Measurements from ENCODE around the gene MCRIP1. TPM values are rescaled to one million over a fixed set of nuclear protein-coding genes. Genes with fewer than 3 reads are reported as not detected.
A peak's percentile ranks its signal among the peaks of the same experiment; 100 is the strongest.

MCRIP1 gene
- 10 to 100 TPM; 41.1 to 65.3 (median 53.1) TPM for total RNA-seq
- 10 to 100 TPM; 44.5 to 59.0 TPM for polyA plus RNA-seq
- total RNA-seq, result 23.6 reads per million, percentile 54 among the genes with 10 or more reads in this experiment

GRCh38 chr17:81833160-81833920, at the start of gene MCRIP1:
Gene MCRIP1 (minus strand): TSS chr17:81833291. CDS start chr17:81824506, 8,785 bp downstream.
- peak within 1 kb of the TSS; percentile 82 for H3K4me3 ChIP-seq (ENCODE audit: low read length)
- no peaks in the 10 kb centered on the region for H3K36me3 Mint-ChIP-seq
- peak within 1 kb of the TSS; percentile 81 to 97 (median 91) for H3K27ac Mint-ChIP-seq
- no peaks in the 10 kb centered on the region for H3K36me3 ChIP-seq (ENCODE audit: control insufficient read depth in 2 of 3, insufficient read depth in 3 of 3, low read length in 3 of 3)
- no peaks in the 10 kb centered on the region for H3K27me3 Mint-ChIP-seq
- no peaks in the 10 kb centered on the region for H3K9me3 ChIP-seq (ENCODE audit: control insufficient read depth in 2 of 3, low read length in 3 of 3)
- peaks cover 0 to 3% (median 0%) of the 10 kb centered on the region in 11 donors for H3K9me3 Mint-ChIP-seq
- peak within 1 kb of the TSS; percentile 75 to 96 (median 92) for H3K4me3 Mint-ChIP-seq
- H3K4me1 Mint-ChIP-seq, result peaks cover 11 to 27% (median 19%) of the 10 kb centered on the region in 7 donors
- ChIA-PET CTCF (no interaction called here), POLR2A (interaction anchor here (0.7 to 2.2 kb wide), 7 partner anchors 10 to 896 kb away, joined by 3 to 8 read pairs (median 5); partner anchors contain the start of gene MRPL12)
- H3K27ac ChIP-seq (ENCODE audit: low read depth, low read length), result peak within 1 kb of the TSS; percentile 91
- peak; percentile 87 to 100 (median 91) for DNase-seq
- no peaks in the 10 kb centered on the region for H3K27me3 ChIP-seq (ENCODE audit: control insufficient read depth in 2 of 2, insufficient read depth in 2 of 2, low read length in 2 of 2)
- H3K4me1 ChIP-seq (ENCODE audit: control insufficient read depth in 2 of 2, insufficient read depth in 2 of 2, low read length in 2 of 2), result peaks cover 13 to 16% of the 10 kb centered on the region in 2 donors
- ATAC-seq, result peak; percentile 84
- intact Hi-C loops (cut with micrococcal nuclease), result loop anchor here (1.0 to 5.0 kb wide), 7 partner anchors 27 to 197 kb away; partner anchors contain the start of genes CENPX (in 2 of the 2), LRRC45 (in 2 of the 2), MRPL12 (in 2 of the 2) and P4HB (in 2 of the 2)

- peaks cover 0 to 11% (median 8%) of the 10 kb centered on the region in 7 donors for H3K4me1 Mint-ChIP-seq
- DNase-seq (no peak), ATAC-seq (no peak)
- peak overlapping the region in 1 of 9 donors; percentile 11 for H3K27ac Mint-ChIP-seq
- H3K4me3 Mint-ChIP-seq, result no peak overlapping the region
- Histone ChIP-seq H3K27ac (ENCODE audit: low read depth, low read length) (no peak overlapping the region), H3K36me3 (ENCODE audit: control insufficient read depth in 2 of 3, insufficient read depth in 3 of 3, low read length in 3 of 3) (peaks cover 0 to 23% (median 3%) of the 10 kb centered on the region in 3 experiments), H3K9me3 (ENCODE audit: control insufficient read depth in 2 of 3, low read length in 3 of 3) (no peaks in the 10 kb centered on the region), H3K27me3 (ENCODE audit: control insufficient read depth in 2 of 2, insufficient read depth in 2 of 2, low read length in 2 of 2) (no peaks in the 10 kb centered on the region), H3K4me1 (ENCODE audit: control insufficient read depth in 2 of 2, insufficient read depth in 2 of 2, low read length in 2 of 2) (no peaks in the 10 kb centered on the region), H3K4me3 (ENCODE audit: low read length) (no peak overlapping the region)
- intact Hi-C loops (cut with micrococcal nuclease), result no loop called here
- H3K36me3 Mint-ChIP-seq, result peaks cover 0 to 26% (median 4%) of the 10 kb centered on the region in 5 donors
- no peaks in the 10 kb centered on the region for H3K27me3 Mint-ChIP-seq
- no peaks in the 10 kb centered on the region for H3K9me3 Mint-ChIP-seq
- POLR2A ChIA-PET, result interaction anchor here (0.8 to 0.9 kb wide), 3 partner anchors 9 to 17 kb away, joined by 3 to 4 read pairs (median 3); no protein-coding TSS in a partner anchor
- CTCF ChIA-PET, result interaction anchor here (0.5 to 0.7 kb wide), 2 partner anchors 356 to 890 kb away, joined by 3 read pairs; no protein-coding TSS in a partner anchor
Measured at GRCh38 chr17:81879121-81879520, 46.0 kb upstream of the MCRIP1 start.

GRCh38 chr17:81878294-81878693, 45.2 kb upstream of the MCRIP1 start:
- no peaks in the 10 kb centered on the region for H3K27me3 Mint-ChIP-seq
- Histone ChIP-seq H3K9me3 (ENCODE audit: control insufficient read depth in 2 of 3, low read length in 3 of 3) (no peaks in the 10 kb centered on the region), H3K36me3 (ENCODE audit: control insufficient read depth in 2 of 3, insufficient read depth in 3 of 3, low read length in 3 of 3) (peaks cover 0 to 19% (median 3%) of the 10 kb centered on the region in 3 experiments), H3K27ac (ENCODE audit: low read depth, low read length) (no peak overlapping the region), H3K4me3 (ENCODE audit: low read length) (no peak overlapping the region), H3K4me1 (ENCODE audit: control insufficient read depth in 2 of 2, insufficient read depth in 2 of 2, low read length in 2 of 2) (peaks cover 0 to 6% of the 10 kb centered on the region in 2 donors), H3K27me3 (ENCODE audit: control insufficient read depth in 2 of 2, insufficient read depth in 2 of 2, low read length in 2 of 2) (no peaks in the 10 kb centered on the region)
- H3K27ac Mint-ChIP-seq, result no peak overlapping the region
- DNase-seq (no peak), ATAC-seq (no peak)
- H3K4me3 Mint-ChIP-seq, result no peak overlapping the region
- no peaks in the 10 kb centered on the region for H3K9me3 Mint-ChIP-seq
- ChIA-PET CTCF (no interaction called here), POLR2A (interaction anchor here (1.1 kb wide), 1 partner anchor 13 kb away, joined by 3 read pairs; the partner anchor contains the start of genes ALYREF and ANAPC11)
- intact Hi-C loops (cut with micrococcal nuclease), result no loop called here
- H3K36me3 Mint-ChIP-seq, result peaks cover 0 to 26% (median 4%) of the 10 kb centered on the region in 5 donors
- peaks cover 0 to 16% (median 10%) of the 10 kb centered on the region in 7 donors for H3K4me1 Mint-ChIP-seq

- no peak overlapping the region for H3K27ac ChIP-seq (ENCODE audit: low read depth, low read length)
- DNase-seq, result no peak
- H3K27me3 ChIP-seq (ENCODE audit: control insufficient read depth in 2 of 2, insufficient read depth in 2 of 2, low read length in 2 of 2), result no peaks in the 10 kb centered on the region
- Mint-ChIP-seq H3K4me3 (peak overlapping the region in 1 of 10 donors; percentile 51), H3K27ac (peak overlapping the region in 3 of 9 donors; percentile 36 to 64 (median 44)), H3K36me3 (peaks cover 0 to 23% (median 4%) of the 10 kb centered on the region in 5 donors), H3K9me3 (no peaks in the 10 kb centered on the region), H3K4me1 (peaks cover 2 to 23% (median 17%) of the 10 kb centered on the region in 7 donors), H3K27me3 (no peaks in the 10 kb centered on the region)
- no peaks in the 10 kb centered on the region for H3K9me3 ChIP-seq (ENCODE audit: control insufficient read depth in 2 of 3, low read length in 3 of 3)
- CTCF ChIA-PET, result no interaction called here
- H3K36me3 ChIP-seq (ENCODE audit: control insufficient read depth in 2 of 3, insufficient read depth in 3 of 3, low read length in 3 of 3), result peaks cover 0 to 16% (median 3%) of the 10 kb centered on the region in 3 experiments
- peaks cover 5 to 13% of the 10 kb centered on the region in 2 donors for H3K4me1 ChIP-seq (ENCODE audit: control insufficient read depth in 2 of 2, insufficient read depth in 2 of 2, low read length in 2 of 2)
- POLR2A ChIA-PET, result interaction anchor here (1.1 kb wide), 1 partner anchor 14 kb away, joined by 3 read pairs; the partner anchor contains the start of genes ALYREF and ANAPC11
- ATAC-seq, result no peak
- H3K4me3 ChIP-seq (ENCODE audit: low read length), result no peak overlapping the region
- intact Hi-C loops (cut with micrococcal nuclease), result no loop called here
Measured at GRCh38 chr17:81877569-81877968, 44.5 kb upstream of the MCRIP1 start.

GRCh38 chr17:81871387-81872230, 38.5 kb upstream of the MCRIP1 start:
- CTCF ChIA-PET, result no interaction called here
- H3K4me1 ChIP-seq (ENCODE audit: control insufficient read depth in 2 of 2, insufficient read depth in 2 of 2, low read length in 2 of 2), result peaks cover 25 to 28% of the 10 kb centered on the region in 2 donors

More at GRCh38 chr17:81871387-81872230, 38.5 kb upstream of the MCRIP1 start:
- peak overlapping the region; percentile 88 to 97 (median 95) for H3K27ac Mint-ChIP-seq
- H3K9me3 Mint-ChIP-seq, result peaks cover 0 to 2% (median 0%) of the 10 kb centered on the region in 11 donors
- peaks cover 11 to 43% (median 41%) of the 10 kb centered on the region in 7 donors for H3K4me1 Mint-ChIP-seq
- peak overlapping the region; percentile 98 for H3K27ac ChIP-seq (ENCODE audit: low read depth, low read length)
- H3K9me3 ChIP-seq (ENCODE audit: control insufficient read depth in 2 of 3, low read length in 3 of 3), result no peaks in the 10 kb centered on the region
- H3K4me3 Mint-ChIP-seq, result peak overlapping the region; percentile 82 to 91 (median 86)
- ATAC-seq (peak; percentile 45), DNase-seq (peak; percentile 93 to 99 (median 97))
- intact Hi-C loops (cut with micrococcal nuclease), result loop anchor here (1.0 to 5.0 kb wide), 6 partner anchors 11 to 152 kb away; partner anchors contain the start of genes ALYREF (in 2 of the 2), ANAPC11 (in 2 of the 2), MAFG (in 2 of the 2) and LRRC45 (in 1 of the 2)
- peaks cover 0 to 16% (median 0%) of the 10 kb centered on the region in 5 donors for H3K36me3 Mint-ChIP-seq
- POLR2A ChIA-PET, result interaction anchor here (0.6 to 4.5 kb wide), 16 partner anchors 9 to 648 kb away, joined by 3 to 62 read pairs (median 5); partner anchors contain the start of genes ALYREF, ANAPC11, MCRIP1 and P4HB
- H3K4me3 ChIP-seq (ENCODE audit: low read length), result peak overlapping the region; percentile 93
- peaks cover 8 to 21% (median 12%) of the 10 kb centered on the region in 3 experiments for H3K36me3 ChIP-seq (ENCODE audit: control insufficient read depth in 2 of 3, insufficient read depth in 3 of 3, low read length in 3 of 3)
- H3K27me3 ChIP-seq (ENCODE audit: control insufficient read depth in 2 of 2, insufficient read depth in 2 of 2, low read length in 2 of 2), result no peaks in the 10 kb centered on the region
- no peaks in the 10 kb centered on the region for H3K27me3 Mint-ChIP-seq

All from naive thymus-derived CD4-positive, alpha-beta T cell (primary cell).